HG02938 (cell line): ENCODE measurements around the gene TDP2.

Experiments
- ATAC-seq: cut with Tn5 transposase; IDR thresholded peaks from one replicate; pipeline ENCODE4 v1.9.1; 2021; ENCODE audit warnings: mild to moderate bottlenecking, moderate library complexity; ENCODE audit not compliant: unreplicated experiment

TDP2 gene, protein sequence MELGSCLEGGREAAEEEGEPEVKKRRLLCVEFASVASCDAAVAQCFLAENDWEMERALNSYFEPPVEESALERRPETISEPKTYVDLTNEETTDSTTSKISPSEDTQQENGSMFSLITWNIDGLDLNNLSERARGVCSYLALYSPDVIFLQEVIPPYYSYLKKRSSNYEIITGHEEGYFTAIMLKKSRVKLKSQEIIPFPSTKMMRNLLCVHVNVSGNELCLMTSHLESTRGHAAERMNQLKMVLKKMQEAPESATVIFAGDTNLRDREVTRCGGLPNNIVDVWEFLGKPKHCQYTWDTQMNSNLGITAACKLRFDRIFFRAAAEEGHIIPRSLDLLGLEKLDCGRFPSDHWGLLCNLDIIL

GRCh38 chr6:24666641-24667377 is at the start of gene TDP2, which contains the start of gene ACOT13:
TSS of gene TDP2 (minus strand) at chr6:24666899. CDS start at chr6:24666862, 37 bp downstream.
TSS of gene ACOT13 (plus strand) at chr6:24667077. CDS start at chr6:24667264, 187 bp downstream.
- ATAC-seq = peak; percentile 95

DNA sequence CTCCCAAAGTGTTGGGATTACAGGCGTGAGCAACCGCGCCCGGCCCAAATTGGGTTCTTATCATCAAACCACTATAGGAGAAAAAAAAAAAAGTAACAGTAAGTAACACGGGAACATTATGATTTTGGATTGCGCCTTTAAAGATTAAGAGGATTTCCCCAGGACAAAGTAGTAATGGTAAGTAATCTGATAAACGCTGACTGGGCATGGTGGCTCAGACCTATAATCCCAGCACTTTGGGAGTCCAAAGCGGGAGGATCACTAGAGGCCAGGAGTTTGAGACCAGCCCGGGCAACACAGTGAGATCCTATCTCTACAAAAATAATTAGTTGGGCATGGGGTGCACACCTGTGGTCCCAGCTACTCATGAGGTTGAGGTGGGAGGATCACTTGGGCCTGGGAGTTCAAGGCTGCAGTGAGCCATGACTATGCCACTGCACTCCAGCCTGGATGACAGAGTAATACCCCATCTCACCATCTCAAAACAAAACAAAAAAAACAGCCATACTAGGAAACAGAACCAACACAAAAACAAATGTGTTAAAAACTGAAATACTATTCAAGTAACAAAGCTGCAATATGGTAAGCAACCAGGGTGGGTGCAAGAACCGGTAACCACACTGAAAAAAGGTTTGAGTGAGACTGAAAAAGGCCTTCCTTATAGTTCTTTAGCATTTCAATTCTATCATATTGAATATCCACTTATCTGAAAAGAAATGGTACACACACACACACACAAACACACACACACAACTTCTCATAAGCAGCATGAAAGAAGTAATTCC is 44.0 kb upstream of the TDP2 start:
- ATAC-seq = no peak

DNA sequence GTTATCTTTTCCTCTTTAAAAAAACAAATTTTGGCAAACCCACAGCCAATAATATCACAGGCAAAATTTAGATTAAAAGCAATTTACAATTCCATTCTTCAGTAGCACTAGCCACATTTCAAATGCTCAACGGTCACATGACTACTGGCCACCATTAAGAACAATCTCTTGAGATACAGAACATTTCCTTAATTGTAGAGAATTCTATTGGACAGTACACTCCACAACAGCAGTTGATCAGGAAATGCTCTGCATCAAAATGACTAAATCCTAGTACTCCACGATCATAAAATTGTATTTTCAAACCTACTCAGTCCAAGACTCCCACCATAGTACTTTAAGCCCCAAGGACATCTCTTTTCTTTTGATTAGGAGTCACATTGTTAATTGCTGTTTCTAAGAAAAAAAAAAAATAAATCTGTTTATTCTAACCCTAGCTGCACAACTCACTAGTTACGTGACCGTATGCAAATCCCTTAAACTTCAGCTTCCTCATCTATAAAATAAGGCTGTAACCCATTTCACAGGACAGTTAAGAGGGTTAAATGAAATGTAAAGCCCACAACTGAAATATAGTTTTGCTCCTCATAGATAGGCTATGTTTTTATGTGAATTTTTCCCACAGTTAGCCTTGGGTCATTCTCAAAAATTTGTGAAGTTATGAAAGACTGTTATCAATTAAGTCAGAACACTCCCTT is 42.5 kb upstream of the TDP2 start:
- no peak for ATAC-seq

GRCh38 chr6:24708612-24709011 is 41.9 kb upstream of the TDP2 start:
- no peak for ATAC-seq

DNA sequence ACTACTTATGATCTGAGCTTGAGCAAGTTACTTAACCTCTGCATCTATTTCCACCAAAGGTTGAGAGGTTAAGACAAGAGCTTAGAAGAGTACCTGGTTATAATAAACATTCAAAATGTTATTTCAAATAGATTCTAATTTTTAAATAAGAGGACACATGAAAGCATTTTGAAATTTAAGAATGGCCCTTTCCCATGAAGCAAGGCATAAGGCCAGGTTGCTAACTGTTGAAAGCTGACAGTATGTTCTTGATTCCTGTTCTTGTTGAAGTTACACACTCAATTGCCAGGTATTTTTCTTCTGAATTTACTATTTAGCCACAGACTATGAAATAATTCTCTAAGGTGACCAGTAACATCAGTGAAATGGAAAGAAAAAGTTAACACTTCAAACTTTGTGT is 37.8 kb upstream of the TDP2 start:
- ATAC-seq = no peak

DNA sequence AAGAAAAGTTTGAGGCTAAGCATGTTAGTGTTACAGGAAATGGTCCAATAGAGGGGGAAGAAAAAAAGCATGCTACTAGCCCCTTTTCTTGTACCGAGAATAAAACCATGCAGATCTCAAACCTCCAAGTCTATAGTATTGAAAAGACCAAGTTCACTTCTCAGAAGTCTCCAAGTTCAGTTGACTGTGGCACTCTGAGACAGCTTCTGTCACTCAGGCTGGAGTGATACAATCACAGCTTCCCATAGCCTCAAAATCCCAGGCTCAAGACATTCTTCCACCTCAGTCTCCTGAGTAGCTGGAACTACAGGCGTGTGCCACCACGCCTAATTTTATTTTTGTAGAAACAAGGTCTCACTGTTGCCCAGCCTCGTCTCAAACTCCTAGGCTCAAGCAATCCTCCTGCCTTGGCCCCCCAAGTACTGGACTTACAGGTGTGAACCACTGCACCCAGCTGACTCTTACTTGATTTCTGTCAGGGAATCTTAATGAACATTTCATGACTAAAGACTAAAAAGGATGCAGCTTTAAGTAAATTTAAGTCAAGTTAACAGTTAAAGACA is 36.1 kb upstream of the TDP2 start:
- no peak for ATAC-seq

- ATAC-seq = no peak
Observed at GRCh38 chr6:24699521-24700359, 33.0 kb upstream of the TDP2 start.

GRCh38 chr6:24696097-24696496 is 29.4 kb upstream of the TDP2 start:
- no peak for ATAC-seq

DNA sequence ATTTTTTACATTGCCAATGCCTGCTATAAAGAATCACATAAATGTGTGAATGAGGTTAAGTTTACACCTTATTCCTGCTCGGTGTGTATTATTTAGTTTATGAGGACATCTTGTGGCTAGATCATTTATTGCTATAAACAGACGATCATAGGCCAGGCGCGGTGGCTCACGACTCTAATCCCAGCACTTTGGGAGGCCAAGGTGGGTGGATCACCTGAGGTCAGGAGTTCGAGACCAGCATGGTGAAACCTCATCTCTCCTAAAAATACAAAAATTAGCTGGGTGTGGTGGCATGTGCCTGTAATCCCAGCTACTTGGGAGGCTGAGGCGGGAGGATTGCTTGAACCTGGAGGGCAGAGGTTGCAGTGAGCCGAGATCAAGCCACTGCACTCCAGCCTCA is 28.9 kb upstream of the TDP2 start:
- peak; percentile 50 for ATAC-seq

GRCh38 chr6:24694198-24694597 is 27.5 kb upstream of the TDP2 start:
- ATAC-seq = peak; percentile 54

DNA sequence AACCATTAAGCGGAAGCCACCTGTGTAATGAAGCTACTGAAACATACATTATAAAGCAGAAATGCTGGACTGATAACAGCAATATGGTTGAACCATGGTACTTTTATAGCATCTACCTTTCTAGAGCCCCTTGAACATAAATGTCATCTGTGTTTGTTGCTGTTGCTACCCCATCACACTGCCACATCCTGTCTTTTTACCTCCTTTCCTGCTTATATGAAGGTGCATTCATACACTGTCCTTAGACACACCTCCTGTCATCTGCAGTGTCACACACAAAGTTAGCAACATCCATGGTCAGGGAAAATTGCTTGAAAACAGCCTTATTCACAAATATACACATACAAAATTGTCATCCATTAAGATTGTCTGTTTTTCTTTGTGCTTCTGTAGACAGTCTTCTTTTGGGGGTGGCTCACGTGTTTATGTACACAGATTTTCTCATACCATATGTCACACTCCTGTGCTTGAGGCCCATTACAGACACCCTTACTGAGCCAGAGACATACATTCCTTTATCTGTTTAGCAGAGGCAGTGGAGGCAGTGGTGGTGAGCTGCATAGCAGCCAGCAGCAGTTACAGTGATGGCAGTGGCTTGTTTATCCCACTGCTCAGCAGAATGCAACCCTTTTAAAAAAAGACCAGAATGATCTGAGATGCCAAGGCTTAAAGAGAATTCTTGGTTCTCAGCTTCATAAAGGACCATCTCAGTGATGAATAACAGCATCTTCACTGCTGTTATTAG is 26.3 kb upstream of the TDP2 start:
- no peak for ATAC-seq

GRCh38 chr6:24692415-24692814 is 25.7 kb upstream of the TDP2 start:
- ATAC-seq = no peak

DNA sequence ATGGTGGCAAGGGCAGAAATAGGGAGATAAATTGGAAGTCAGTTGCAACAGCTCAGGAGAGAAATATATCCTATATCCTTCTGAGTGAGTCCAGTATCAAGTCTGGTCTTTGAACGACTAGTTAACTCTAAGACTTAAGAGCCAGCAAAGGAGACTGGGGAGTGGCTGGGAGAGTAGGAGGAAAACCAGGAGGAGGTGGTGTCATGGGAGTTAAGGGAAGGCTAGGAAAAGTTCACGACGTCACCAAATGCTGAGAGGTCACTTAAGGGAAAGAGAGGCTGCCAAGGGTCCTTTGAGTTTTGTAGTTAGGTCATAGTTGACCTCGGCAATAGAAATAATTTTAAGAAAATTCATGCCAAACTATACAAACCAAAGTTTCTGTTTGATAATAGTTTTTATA is 25.3 kb upstream of the TDP2 start:
- ATAC-seq = no peak

- ATAC-seq = no peak
Observed at GRCh38 chr6:24691550-24691949, 24.9 kb upstream of the TDP2 start.

GRCh38 chr6:24690593-24690992 is 23.9 kb upstream of the TDP2 start:
- no peak for ATAC-seq

GRCh38 chr6:24689964-24690363 is 23.3 kb upstream of the TDP2 start:
- no peak for ATAC-seq

- ATAC-seq = no peak
Observed at GRCh38 chr6:24686946-24687345, 20.2 kb upstream of the TDP2 start.

DNA sequence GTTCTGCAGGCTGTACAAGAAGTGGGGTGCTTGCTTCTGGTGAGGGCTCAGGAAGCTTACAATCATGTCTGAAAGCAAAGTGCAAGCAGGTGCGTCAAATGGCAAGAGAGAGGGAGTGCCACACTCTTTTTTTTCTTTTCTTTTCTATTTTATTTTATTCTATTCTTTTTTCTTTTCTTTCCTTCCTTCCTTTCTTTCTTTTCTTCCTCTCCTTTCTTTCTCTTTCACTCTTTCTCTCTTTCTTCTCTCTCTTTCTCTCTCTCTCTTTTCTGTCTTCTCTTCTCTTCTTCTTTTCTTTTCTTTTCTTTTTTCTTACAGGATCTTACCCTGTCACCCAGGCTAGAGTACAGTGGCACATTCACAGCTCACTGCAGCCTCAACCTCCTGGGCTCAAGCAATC is 19.7 kb upstream of the TDP2 start:
- no peak for ATAC-seq
